Left kidney (tissue), 2 donors: ENCODE data around the gene GBP3. TPM values are rescaled to one million over a fixed set of nuclear protein-coding genes. Genes with fewer than 3 reads are reported as not detected.
"Not testable (repeated sequence)": the region's sequence is repeated elsewhere in the genome, so short reads cannot be mapped to it uniquely, and the experiment has no call there.

Experiments used
- DNase-seq: peaks from one replicate; pipeline ENCODE4 v3.0.0-alpha.2; 2013
- polyA plus RNA-seq: library from polyadenylated mRNA; unstranded; fragments of 120-200 nt; gene quantifications from one replicate; pipeline ENCODE4 v1.2.1, GENCODE V29; 2013; ENCODE audit not compliant: insufficient read length

GBP3 gene
- polyA plus RNA-seq, 1 donor: 14.2 TPM

DNA sequence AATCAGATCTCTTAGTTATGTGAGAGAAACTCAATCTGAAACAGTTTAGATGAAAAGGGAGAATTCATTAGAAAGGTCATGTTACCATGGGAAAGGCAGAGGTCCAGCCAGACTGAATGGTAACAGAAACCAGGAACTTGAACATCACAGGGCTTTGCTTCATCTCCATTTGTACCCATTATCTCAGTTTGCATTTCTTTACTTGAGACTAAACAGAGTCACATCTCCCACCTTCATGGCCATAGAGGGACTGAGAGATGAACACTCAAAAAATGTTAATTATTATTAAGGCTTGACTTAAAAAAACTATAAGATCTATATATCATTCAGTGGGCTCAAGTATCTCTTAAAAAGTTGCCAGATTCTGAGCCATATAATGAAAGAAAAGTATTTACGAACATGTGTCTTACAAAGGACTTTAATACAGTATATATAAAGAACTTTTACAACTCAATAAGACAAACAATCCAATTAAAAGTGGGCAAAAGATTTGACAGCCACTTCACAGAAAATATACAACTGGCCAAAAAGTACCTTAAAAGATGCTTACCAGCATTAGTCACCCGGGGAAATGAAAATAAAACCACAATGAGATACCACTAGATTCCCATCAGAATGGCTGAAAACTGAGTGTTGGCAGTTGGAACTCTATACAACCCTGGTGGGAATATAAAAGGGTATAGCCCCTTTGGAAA is 43.5 kb downstream of the GBP3 start:
- no peak for DNase-seq

DNA sequence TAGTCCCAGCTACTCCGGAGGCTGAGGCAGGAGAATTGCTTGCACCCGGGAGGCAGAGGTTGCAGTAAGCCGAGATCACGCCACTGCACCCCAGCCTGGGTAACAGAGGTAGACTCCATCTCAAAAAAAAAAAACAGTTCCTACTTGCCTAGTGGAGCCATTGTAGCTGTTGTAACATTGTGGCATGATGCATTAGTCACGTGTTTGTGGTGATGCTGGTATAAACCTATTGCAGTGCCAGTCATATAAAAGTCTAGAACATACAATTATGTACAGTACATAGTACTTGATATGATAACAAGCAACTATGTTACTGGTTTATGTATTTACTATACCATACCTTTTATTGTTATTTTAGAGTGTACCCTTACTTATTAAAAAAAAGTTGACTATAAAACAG is 46.4 kb downstream of the GBP3 start:
- DNase-seq: no peak

DNA sequence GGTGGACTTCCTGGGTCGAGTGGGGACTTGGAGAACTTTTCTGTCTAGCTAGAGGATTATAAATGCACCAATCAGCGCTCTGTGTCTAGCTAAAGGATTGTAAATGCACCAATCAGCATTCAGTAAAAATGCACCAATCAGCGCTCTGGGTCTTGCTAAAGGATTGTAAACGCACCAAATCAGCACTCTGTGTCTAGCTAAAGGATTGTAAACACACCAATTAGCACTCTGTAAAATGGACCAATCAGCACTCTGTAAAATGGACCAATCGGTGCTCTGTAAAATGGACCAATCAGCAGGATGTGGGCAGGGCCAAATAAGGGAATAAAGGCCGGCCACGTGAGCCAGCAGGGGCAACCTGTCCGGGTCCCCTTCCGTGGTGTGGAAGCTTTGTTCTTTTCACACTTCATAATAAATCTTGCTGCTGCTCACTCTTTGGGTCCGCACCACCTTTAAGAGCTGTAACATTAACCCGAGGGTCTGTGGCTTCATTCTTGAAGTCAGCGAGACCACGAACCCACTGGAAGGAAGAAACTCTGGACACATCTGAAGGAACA is 48.0 kb downstream of the GBP3 start:
- DNase-seq: not testable (repeated sequence)

DNA sequence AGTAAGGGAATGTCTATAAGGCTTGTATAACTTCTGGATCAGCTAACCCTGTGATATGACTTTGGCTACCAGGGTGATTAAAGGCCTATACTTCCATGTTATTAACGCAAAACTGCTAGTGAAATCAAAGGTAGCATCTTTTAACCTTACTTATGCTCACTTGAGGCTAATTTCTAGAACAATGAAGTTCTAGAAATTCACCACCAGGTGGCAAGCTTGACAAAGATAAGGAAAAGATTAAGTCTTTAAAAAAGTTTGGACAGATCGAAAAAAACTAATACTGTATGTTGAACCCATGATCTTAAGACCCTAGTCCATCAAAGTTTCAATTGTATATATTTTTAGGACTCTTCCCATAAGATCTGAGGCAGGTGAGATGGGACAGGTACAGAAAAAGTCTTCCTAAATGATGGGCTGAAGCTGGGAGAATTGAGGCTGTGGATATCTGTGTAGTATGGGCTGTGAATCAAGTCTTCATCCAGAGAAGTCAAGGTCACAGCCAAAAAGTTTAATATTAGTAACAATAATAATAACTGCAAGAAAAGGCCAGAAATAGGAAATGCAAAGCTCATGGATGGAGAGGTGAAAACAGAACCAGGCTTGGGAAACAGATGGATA is 49.0 kb downstream of the GBP3 start:
- no peak for DNase-seq

DNA sequence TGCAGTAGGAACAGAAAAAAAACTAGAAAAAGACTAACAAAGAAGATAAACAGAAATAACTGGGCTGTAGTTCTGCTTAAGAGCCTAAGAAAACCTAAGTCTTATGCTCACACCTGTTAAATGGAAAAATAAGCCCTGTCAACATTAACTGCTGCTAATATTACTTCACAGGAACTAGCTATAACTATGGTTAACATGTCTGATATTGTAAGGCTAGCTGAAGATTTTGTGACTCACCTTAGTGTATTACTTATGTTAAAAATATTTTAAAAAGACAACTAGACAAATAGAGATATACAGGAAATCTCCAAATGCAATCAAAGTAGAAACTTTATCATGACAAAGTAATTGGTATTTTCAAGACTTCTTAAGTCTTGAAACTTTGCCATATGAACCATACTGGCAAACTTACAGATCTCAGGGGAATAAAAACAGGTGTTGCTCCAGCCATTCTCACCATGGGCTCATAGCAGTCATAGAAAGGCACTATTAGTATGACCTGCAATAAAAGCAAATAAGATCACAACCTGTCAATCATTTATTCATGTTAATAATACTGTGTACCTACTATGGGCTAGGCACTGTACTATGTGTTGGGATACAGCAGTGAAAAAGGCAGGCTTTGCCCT is 60.9 kb downstream of the GBP3 start:
- no peak for DNase-seq

DNA sequence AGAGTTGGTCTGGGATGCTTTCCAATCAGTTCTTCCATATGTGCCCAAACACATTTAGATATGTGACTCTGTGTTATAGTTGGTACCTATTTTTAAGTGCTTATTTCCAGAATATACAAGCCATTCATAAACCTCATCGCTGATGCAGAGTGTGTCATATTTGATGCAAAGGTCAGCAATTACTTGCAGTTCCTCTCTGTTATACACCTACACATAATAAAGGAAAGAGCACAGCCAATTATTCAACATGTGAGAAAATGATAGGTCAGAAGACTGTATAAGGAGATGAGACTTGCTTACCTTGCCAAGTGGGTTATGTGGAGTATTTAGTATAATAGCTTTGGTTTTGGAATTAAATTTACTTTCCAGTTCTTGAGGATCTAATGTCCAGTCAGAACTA is 61.6 kb downstream of the GBP3 start:
- no peak for DNase-seq

Other genes starting within 250 kb of the GBP3 start
- gene GTF2B, start 131.3 kb downstream of the GBP3 start, polyA plus RNA-seq: 46.3 TPM
- gene KYAT3, start 30.2 kb downstream of the GBP3 start, polyA plus RNA-seq: 44.1 TPM
- 19.1 TPM for gene RBMXL1, start 30.2 kb downstream of the GBP3 start, polyA plus RNA-seq
- 18.5 TPM for gene GBP1, start 42.3 kb upstream of the GBP3 start, polyA plus RNA-seq
- gene GBP2, start 103.2 kb upstream of the GBP3 start, polyA plus RNA-seq: 2.9 TPM
- not detected for gene GBP7, start 153.1 kb upstream of the GBP3 start, polyA plus RNA-seq
- gene GBP4, start 176.1 kb upstream of the GBP3 start, polyA plus RNA-seq: 9.7 TPM
- 0.28 TPM for gene GBP5, start 250.0 kb upstream of the GBP3 start, polyA plus RNA-seq